GM19193 (cell line): ENCODE results near the gene PTBP3.

ENCODE experiments used
- POLR2A ChIP-seq: IDR thresholded peaks from 4 replicates; pipeline ENCODE4 v1.6.1; 2011; ENCODE audit not compliant: insufficient read depth, insufficient read length; ENCODE audit errors: extremely low read depth

The PTBP3 gene

GRCh38 chr9:112179816-112180215 lies 153.6 kb downstream of the PTBP3 start:
- no peak for TF ChIP-seq POLR2A

- TF ChIP-seq POLR2A: no peak
Observed at GRCh38 chr9:112176524-112176923, 156.9 kb downstream of the PTBP3 start.

GRCh38 chr9:112175796-112176315 lies 157.6 kb downstream of the PTBP3 start:
- no peak for TF ChIP-seq POLR2A

GRCh38 chr9:112174965-112175795 lies 158.2 kb downstream of the PTBP3 start, which contains the start of gene SUSD1:
SUSD1 (minus strand) TSS chr9:112175297; CDS start chr9:112175235, 62 bp downstream.
- peak; percentile 12 for TF ChIP-seq POLR2A

- TF ChIP-seq POLR2A: no peak
Observed at GRCh38 chr9:112174222-112174964, 159.0 kb downstream of the PTBP3 start.

GRCh38 chr9:112173489-112174221 lies 159.8 kb downstream of the PTBP3 start:
- TF ChIP-seq POLR2A: no peak

GRCh38 chr9:112170968-112171367 lies 162.5 kb downstream of the PTBP3 start:
- TF ChIP-seq POLR2A: no peak

GRCh38 chr9:112170235-112170634 lies 163.2 kb downstream of the PTBP3 start:
- TF ChIP-seq POLR2A: no peak

GRCh38 chr9:112169368-112169767 lies 164.1 kb downstream of the PTBP3 start:
- TF ChIP-seq POLR2A: no peak

GRCh38 chr9:112168197-112168596 lies 165.2 kb downstream of the PTBP3 start:
- TF ChIP-seq POLR2A: no peak
